ENCODE data around the gene WDR88. TPM values are rescaled to one million over a fixed set of nuclear protein-coding genes. Genes with fewer than 3 reads are reported as not detected.

The WDR88 gene
- polyA plus RNA-seq, 1 donor from 2014 or later, result 0.35 TPM

GRCh38 chr19:33118643-33119042, 13.3 kb upstream of the WDR88 start:
- Histone ChIP-seq H3F3A (ENCODE audit: insufficient read depth, low read length, poor library complexity, severe bottlenecking) (no peaks in the 10 kb centered on the region), H3K27ac (ENCODE audit: low read length) (no peak overlapping the region), H3K9me3 (ENCODE audit: low read length) (no peaks in the 10 kb centered on the region), H3K9me2 (ENCODE audit: insufficient read depth, low read length) (no peaks in the 10 kb centered on the region), H2AFZ (ENCODE audit: low read depth, low read length) (no peak overlapping the region), H3K9ac (ENCODE audit: low read length) (no peak overlapping the region), H3K4me2 (ENCODE audit: low read length) (no peak overlapping the region), H3K27me3 (ENCODE audit: insufficient read depth, low read depth, low read length) (no peaks in the 10 kb centered on the region), H3K79me2 (replicated peaks; ENCODE audit: insufficient read depth, low read length) (no peaks in the 10 kb centered on the region), H4K20me1 (ENCODE audit: insufficient read depth) (no peaks in the 10 kb centered on the region), H3K36me3 (ENCODE audit: insufficient read depth, low read length) (no peaks in the 10 kb centered on the region), H3K4me3 (ENCODE audit: low read length) (no peak overlapping the region)
- TF ChIP-seq CTCF (IDR thresholded peaks at IDR 0.05; ENCODE audit: poor library complexity, severe bottlenecking), result no peak

- H4K20me1 ChIP-seq (ENCODE audit: insufficient read depth), result no peaks in the 10 kb centered on the region
- H3K4me2 ChIP-seq (ENCODE audit: low read length), result no peak overlapping the region
- no peaks in the 10 kb centered on the region for H3K36me3 ChIP-seq (ENCODE audit: insufficient read depth, low read length)
- no peak for TF ChIP-seq REST (IDR thresholded peaks at IDR 0.05; ENCODE audit: borderline replicate concordance)
- TF ChIP-seq POLR2AphosphoS5 (IDR thresholded peaks at IDR 0.05), result no peak
- no peak for TF ChIP-seq MXI1 (conservative IDR thresholded peaks at IDR 0.05; ENCODE audit: poor library complexity, severe bottlenecking)
- no peak for TF ChIP-seq TAF1 (IDR thresholded peaks at IDR 0.05; ENCODE audit: low read depth)
- TF ChIP-seq EP300 (conservative IDR thresholded peaks at IDR 0.05; ENCODE audit: poor library complexity, severe bottlenecking), result no peak
- TF ChIP-seq SMC3 (conservative IDR thresholded peaks at IDR 0.05; ENCODE audit: poor library complexity), result no peak
- TF ChIP-seq EZH2 (IDR thresholded peaks at IDR 0.05; ENCODE audit: borderline replicate concordance, insufficient read depth, low read length, poor library complexity, severe bottlenecking), result no peak
- TF ChIP-seq RAD21 (conservative IDR thresholded peaks at IDR 0.05), result no peak
- no peak for TF ChIP-seq CTCF (IDR thresholded peaks at IDR 0.05; ENCODE audit: poor library complexity, severe bottlenecking)
- no peaks in the 10 kb centered on the region for H3K27me3 ChIP-seq (ENCODE audit: insufficient read depth, low read depth, low read length)
- H3F3A ChIP-seq (ENCODE audit: insufficient read depth, low read length, poor library complexity, severe bottlenecking), result no peaks in the 10 kb centered on the region
- H3K79me2 ChIP-seq (replicated peaks; ENCODE audit: insufficient read depth, low read length), result no peaks in the 10 kb centered on the region
- H3K9ac ChIP-seq (ENCODE audit: low read length), result no peak overlapping the region
- no peaks in the 10 kb centered on the region for H3K9me3 ChIP-seq (ENCODE audit: low read length)
- H3K9me2 ChIP-seq (ENCODE audit: insufficient read depth, low read length), result no peaks in the 10 kb centered on the region
- no peak overlapping the region for H3K4me3 ChIP-seq (ENCODE audit: low read length)
- H3K27ac ChIP-seq (ENCODE audit: low read length), result no peak overlapping the region
- no peak overlapping the region for H2AFZ ChIP-seq (ENCODE audit: low read depth, low read length)
Observed at GRCh38 chr19:33124207-33125098, 7.5 kb upstream of the WDR88 start.
